Astrocyte of the spinal cord (primary cell): ENCODE data around the gene CAPN14.

Experiments used
- DNase-seq: peaks from one replicate; pipeline ENCODE4 v3.0.0; 2011; ENCODE audit warnings: low read depth, low spot score
- H3K4me3 ChIP-seq: 2 replicates; pipeline ENCODE4 v1.5.1; 2011; ENCODE audit warnings: low read depth, mild to moderate bottlenecking, low read length, moderate library complexity
- CTCF ChIP-seq: IDR thresholded peaks from 2 replicates; pipeline ENCODE4 v1.5.1; 2012; ENCODE audit warnings: low read depth, mild to moderate bottlenecking, low read length, inconsistent platforms
- in situ Hi-C: cut with HindIII; loops from 2 replicates; pipeline ENCODE4 v1.10.0; 2017; ENCODE audit warnings: low sequenced_read_pairs

Gene CAPN14

GRCh38 chr2:31251018-31251417, 33.7 kb upstream of the CAPN14 start:
- DNase-seq: no peak
- in situ Hi-C loops: no loop called here
- no peak overlapping the region for H3K4me3 ChIP-seq
- no peak for TF ChIP-seq CTCF

- DNase-seq: no peak
- H3K4me3 ChIP-seq: no peak overlapping the region
- in situ Hi-C loops: no loop called here
- no peak for TF ChIP-seq CTCF
These were observed 31.8 kb upstream of the CAPN14 start for GRCh38 chr2:31249009-31249690.

GRCh38 chr2:31248139-31248538, 30.8 kb upstream of the CAPN14 start:
- no peak overlapping the region for H3K4me3 ChIP-seq
- no peak for DNase-seq
- in situ Hi-C loops: no loop called here
- no peak for TF ChIP-seq CTCF

GRCh38 chr2:31247711-31248110, 30.4 kb upstream of the CAPN14 start:
- no peak overlapping the region for H3K4me3 ChIP-seq
- in situ Hi-C loops: no loop called here
- no peak for TF ChIP-seq CTCF
- no peak for DNase-seq

GRCh38 chr2:31246184-31246852, 29.0 kb upstream of the CAPN14 start:
- DNase-seq: no peak
- no peak overlapping the region for H3K4me3 ChIP-seq
- in situ Hi-C loops: no loop called here
- no peak for TF ChIP-seq CTCF

GRCh38 chr2:31244101-31244500, 26.8 kb upstream of the CAPN14 start:
- no peak overlapping the region for H3K4me3 ChIP-seq
- DNase-seq: no peak
- in situ Hi-C loops: no loop called here
- TF ChIP-seq CTCF: no peak
